22Rv1 (cell line): Measurements from ENCODE around the gene TTLL10.

Source experiments
- H3K27ac ChIP-seq: fragments of 450-650 bp; 2 replicates; pipeline ENCODE4 v1.5.1; 2017
- ZFX ChIP-seq: fragments of 450-650 bp; IDR thresholded peaks from 2 replicates; pipeline ENCODE4 v1.6.1; 2017; ENCODE audit warnings: antibody characterized with exemption, borderline replicate concordance
- TF ChIP-seq, protein P1 (sequence below): fragments of 450-650 bp; IDR thresholded peaks from 2 replicates; pipeline ENCODE4 v1.5.1; 2017; ENCODE audit warnings: mild to moderate bottlenecking

The TTLL10 gene

GRCh38 chr1:1176931-1177330, 3.3 kb downstream of the TTLL10 start:
- H3K27ac ChIP-seq = no peak overlapping the region
- no peak for TF ChIP-seq ZFX
- TF ChIP-seq, protein P1, sequence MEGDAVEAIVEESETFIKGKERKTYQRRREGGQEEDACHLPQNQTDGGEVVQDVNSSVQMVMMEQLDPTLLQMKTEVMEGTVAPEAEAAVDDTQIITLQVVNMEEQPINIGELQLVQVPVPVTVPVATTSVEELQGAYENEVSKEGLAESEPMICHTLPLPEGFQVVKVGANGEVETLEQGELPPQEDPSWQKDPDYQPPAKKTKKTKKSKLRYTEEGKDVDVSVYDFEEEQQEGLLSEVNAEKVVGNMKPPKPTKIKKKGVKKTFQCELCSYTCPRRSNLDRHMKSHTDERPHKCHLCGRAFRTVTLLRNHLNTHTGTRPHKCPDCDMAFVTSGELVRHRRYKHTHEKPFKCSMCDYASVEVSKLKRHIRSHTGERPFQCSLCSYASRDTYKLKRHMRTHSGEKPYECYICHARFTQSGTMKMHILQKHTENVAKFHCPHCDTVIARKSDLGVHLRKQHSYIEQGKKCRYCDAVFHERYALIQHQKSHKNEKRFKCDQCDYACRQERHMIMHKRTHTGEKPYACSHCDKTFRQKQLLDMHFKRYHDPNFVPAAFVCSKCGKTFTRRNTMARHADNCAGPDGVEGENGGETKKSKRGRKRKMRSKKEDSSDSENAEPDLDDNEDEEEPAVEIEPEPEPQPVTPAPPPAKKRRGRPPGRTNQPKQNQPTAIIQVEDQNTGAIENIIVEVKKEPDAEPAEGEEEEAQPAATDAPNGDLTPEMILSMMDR = no peak

DNA sequence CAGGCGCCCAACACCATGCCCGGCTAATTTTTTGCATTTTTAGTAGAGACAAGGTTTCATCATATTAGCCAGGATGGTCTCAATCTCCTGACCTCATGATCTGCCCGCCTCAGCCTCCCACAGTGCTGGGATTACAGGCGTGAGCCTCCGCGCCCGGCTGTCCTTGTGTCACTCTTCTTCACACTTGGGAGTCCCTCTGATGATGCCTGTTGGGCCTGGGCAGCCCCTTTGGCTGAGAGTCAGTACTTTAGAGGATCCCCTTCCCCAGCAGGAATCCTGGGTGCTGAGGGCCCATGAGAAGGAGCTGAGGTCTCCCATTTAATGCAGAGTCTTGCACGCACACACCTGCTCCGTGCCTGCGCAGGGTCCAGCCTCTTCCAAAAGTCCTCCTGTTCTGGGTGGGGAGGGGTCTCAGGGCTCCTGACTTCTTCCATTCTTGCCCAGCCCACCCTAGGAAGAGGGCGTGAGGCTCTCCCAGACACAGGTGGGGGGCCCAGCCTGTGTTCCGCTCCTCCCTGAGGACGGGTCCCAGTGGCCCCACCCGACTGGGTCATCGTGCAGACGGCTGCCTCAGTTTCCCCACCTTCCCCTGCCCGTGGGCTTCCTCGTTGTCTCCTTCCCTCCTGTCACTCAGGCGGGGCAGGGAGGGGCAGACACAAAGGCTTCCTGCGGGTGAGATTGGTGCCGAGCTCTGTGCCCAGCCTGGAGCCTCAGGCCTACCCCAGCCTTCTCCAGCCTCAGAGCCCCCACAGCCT, 3.9 kb downstream of the TTLL10 start:
- TF ChIP-seq, protein P1 = no peak
- TF ChIP-seq ZFX = no peak
- H3K27ac ChIP-seq = no peak overlapping the region

- H3K27ac ChIP-seq = no peak overlapping the region
- TF ChIP-seq, protein P1 = no peak
- TF ChIP-seq ZFX = no peak
These were observed 5.2 kb downstream of the TTLL10 start for GRCh38 chr1:1178794-1179331.

- no peak overlapping the region for H3K27ac ChIP-seq
- TF ChIP-seq, protein P1 = no peak
- no peak for TF ChIP-seq ZFX
These were observed 5.8 kb downstream of the TTLL10 start for GRCh38 chr1:1179346-1179982.

DNA sequence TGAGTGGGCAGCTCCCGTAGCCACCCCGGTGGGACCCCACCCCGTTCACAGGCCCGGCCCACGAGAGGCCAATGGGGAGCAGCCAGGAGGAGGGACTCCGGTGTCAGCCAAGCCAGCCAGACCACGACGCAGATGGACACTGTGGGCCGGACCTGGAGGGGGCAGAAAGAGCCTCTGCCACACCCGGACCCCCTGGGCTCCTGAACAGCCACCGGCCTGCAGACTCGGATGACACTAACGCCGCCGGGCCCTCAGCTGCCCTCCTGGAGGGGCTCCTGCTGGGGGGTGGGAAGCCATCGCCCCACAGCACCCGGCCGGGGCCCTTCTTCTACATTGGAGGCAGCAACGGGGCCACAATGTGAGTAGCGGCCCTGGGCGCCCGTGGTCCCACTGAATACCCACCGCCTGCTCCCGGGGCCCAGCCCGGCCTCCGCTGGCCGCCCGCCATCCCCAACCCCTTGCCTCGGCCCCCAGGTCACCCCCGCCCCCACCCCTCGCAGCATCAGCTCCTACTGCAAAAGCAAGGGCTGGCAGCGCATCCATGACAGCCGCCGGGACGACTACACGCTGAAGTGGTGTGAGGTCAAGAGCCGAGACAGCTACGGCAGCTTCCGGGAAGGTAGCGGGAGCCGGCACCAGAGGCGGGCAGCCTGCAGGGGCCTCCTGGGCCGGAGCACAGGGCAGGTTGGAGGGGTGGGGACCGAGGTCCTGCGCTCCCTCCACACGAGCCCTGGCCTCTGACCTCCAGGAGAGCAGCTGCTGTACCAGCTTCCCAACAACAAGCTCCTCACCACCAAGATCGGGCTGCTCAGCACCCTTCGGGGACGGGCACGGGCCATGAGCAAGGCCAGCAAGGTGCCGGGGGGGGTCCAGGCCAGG, 6.5 kb downstream of the TTLL10 start:
- TF ChIP-seq, protein P1 = no peak
- TF ChIP-seq ZFX = no peak
- H3K27ac ChIP-seq = no peak overlapping the region

- TF ChIP-seq, protein P1 = no peak
- no peak for TF ChIP-seq ZFX
- no peak overlapping the region for H3K27ac ChIP-seq
These were observed 7.7 kb downstream of the TTLL10 start for GRCh38 chr1:1181129-1181937.
